GM19395 (cell line): ENCODE results near the gene STRN.
"Not testable (repeated sequence)": the region's sequence is repeated elsewhere in the genome, so short reads cannot be mapped to it uniquely, and the experiment has no call there.

Experiments
- ATAC-seq: cut with Tn5 transposase; IDR thresholded peaks from one replicate; pipeline ENCODE4 v1.9.1; 2021; ENCODE audit warnings: mild to moderate bottlenecking, moderate library complexity; ENCODE audit not compliant: unreplicated experiment

Gene STRN

DNA sequence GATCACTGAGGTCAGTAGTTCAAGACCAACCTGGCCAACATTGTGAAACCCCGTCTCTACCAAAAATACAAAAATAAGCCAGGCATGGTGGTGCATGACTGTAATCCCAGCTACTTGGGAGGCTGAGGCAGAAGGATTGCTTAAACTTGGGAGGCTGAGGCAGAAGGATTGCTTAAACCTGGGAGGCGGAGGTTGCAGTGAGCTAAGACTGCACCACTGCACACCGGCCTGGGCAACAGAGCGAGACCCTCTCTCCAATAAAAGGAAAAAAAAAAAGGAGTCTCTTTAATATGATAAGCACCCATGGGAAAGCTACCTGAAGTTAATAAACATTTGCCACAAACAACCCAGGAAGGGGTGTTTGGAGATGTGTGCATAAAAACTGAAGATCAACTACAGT, 2.6 kb downstream of the STRN start:
- ATAC-seq: no peak

DNA sequence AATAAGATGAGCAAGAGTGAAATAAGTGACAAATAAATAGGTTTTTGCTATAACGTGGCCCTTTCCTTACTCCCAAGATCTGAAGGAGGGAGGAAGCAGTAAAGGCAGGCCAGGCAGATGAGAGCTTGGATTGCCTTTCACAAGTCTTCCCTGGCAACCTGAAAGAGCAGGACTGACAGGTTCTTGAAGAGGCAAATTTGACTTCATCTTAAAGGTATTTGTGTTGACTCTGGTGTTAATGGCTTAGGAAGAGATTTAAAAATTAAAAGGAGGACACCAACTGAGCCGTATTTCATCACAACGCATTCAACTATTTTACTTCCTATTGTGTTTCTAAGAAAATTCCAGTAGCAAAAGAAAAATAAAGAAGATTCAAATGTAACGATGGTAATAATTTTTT, 3.2 kb downstream of the STRN start:
- ATAC-seq: no peak

DNA sequence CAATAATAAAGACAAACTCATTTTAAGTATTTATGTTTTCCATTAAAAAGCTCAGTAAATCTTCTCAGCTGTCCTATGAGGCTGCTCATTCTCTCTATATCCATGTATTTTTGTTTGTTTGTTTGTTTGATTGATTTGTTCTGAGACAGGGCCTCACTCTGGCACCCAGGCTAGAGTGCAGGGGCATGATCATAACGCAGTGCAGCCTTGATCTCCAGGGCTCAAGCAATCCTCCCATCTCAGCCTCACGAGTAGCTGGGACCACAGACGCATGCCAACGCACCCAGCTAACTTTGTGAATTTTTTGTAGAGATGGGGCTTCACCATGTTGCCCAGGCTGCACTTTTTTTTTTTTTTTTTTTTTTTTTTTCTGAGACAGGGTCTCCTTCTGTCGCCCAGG, 5.6 kb downstream of the STRN start:
- no peak for ATAC-seq

DNA sequence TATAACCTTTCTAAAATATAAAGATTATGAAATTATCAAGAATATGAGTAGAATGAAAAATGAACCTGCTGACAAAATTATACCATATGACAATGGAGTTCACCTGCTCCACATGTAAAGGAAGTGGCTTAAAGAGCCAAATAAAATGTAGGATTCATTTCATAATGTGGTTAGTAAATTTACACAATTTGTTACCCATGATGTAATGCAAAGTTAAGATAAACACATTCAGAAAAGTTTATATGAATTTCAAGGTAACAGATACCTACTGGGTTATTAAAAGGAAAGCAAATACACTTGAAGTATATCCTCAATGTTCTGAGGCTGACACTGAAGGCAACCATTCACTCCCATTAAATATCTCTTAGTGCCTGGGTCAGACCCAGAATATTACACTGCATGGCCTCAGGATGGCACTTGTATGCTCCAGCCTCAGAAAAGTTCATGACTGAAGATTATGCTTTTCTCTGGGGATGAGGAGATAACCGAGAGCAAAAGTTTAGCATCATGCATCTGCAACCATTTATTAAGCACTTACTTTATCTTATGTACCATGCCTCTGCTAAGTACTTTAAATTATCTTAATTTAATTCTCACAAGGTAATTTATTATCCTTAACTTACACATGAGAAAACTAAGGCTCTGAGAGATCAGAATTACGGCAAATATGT, 6.2 kb downstream of the STRN start:
- no peak for ATAC-seq

DNA sequence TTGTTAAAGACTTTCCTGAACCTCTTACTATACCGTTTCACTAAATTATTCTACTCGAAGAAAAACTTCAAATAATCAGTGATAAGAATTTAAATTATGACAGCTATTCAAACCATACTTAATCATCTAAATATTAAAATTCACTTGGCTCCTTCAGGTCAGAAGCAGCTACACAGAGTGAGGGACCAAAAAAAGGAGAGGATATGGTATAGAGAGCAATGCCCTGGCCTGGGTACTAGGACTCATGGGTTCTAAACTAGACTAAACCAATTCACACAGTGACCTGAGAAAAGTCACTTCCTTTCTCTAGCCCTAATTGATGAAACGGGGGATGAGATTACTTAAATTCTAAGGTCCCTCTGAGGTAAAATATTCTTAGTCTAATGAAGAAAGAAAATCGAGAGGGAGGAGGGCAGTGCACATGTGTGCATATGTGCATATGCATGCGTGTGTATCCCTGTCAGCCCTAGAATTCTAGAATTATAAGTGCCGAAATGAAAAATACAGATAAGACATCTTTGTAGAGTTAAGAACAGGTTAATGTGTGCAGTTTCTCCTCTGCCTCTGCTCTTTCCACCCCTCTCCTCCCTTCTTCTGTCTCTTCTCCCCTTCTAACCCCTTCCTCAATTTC, 11.2 kb downstream of the STRN start:
- no peak for ATAC-seq

DNA sequence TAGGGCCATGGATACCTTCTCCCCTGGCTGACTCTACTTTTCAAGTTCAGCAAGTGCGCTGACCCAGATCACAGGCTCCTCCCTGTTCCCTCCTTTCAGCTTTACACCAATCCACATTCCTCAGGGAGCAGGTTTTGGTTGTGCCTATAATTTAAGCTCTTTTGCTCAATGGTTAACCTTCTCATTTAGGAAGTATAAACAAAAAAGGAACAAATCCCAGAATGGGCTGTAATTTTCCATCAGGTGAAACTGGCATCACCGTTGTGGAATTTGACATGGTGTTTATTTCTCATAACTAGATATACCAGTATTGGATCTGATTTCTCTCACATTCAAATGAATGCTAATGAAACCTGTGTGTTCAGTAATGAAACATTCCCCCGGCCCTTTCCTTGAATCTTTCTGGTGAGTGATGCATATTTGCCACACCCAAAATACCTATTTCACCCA, 13.6 kb downstream of the STRN start:
- ATAC-seq: no peak

DNA sequence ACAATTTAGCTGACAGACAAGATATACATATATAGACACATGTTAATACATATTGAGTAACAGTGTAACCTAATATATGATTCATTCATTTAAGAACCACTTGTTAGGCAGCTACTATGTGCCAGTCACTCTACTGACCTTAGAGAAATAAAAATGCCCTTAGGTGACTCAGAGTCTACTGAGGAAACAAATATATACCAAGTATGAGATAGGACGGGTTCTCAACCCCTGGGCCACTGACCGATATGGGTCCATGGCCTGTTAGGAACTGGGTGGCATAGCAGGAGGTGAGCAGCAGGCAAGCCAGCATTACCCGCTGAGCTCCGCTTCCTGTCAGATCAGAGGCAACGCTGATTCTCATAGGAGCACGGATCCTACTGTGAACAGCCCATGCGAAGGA, 14.8 kb downstream of the STRN start:
- ATAC-seq: no peak

DNA sequence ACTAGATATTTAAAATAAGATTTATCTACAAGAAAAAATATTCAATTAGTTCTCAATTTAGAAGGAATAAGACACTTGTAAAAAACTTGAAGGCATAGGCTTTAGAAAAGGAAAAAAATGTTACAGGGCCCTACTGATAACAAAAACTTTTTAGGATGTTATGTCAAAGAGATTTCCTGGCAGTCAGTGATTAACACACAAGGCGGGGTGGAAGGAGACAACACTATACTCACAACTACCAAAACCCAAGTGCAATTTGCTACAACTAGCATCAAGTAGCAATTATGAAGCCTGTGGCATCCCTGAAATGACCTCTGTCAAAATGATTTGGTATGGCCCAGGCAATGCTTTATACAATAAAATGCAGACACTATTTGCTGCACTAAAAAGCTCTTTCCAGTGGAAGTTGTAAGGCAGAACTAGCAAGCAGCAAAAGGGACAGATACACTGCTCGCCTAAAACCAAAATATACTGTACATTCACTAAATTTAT, 15.3 kb downstream of the STRN start:
- no peak for ATAC-seq

DNA sequence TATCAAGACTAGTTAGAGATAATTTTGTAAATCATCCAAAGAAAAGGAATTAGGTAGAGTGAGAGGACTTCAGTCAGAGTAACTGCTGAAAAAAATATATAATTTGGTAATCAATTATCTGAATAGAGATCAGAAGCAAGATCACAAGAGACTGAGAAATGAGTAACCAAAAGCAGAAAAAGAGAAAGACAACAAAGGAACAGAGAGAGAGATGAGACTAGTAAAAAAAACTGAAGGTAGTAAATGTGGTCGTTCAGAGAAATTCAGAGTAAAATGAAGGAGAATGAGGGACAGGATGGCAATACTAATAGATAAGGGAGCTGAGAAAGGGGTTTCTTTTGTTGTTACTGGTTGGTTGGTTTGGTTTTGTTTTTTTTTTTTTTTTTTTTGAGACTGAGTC, 16.5 kb downstream of the STRN start:
- ATAC-seq: no peak

DNA sequence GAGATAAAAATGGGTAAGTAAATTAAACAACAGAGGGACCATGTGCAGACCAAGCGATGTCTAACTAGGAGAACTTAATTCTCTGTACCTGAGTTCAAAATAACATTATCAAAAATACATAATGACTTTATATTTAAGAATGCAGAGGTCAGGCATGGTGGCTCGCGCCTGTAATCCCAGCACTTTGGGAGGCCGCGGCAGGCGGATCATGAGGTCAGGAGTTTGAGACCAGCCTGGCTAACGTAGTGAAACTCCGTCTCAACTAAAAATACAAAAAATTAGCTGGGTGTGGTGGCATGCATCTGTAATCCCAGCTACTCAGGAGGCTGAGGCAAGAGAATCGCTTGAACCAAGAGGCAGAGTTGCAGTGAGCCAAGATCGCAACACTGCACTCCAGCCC, 21.1 kb downstream of the STRN start:
- not testable (repeated sequence) for ATAC-seq

DNA sequence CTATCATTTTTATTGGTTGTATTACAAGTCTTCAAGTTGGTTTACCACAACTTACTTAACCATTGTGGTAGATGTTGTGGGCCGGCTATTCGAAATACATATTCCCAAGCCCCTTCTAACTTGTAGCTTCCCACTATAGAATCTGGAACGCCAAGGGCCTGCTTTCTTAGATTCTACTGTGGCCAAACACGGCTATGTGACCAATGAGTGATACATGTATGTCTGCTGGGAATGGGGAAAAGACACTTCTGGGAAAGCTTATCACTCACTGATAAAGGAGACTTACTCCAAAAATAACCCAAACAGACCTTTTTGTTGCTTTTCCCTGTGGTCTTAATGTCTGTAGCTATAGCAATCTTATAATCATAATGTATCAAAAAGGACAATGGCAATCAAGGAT, 24.5 kb downstream of the STRN start:
- no peak for ATAC-seq

DNA sequence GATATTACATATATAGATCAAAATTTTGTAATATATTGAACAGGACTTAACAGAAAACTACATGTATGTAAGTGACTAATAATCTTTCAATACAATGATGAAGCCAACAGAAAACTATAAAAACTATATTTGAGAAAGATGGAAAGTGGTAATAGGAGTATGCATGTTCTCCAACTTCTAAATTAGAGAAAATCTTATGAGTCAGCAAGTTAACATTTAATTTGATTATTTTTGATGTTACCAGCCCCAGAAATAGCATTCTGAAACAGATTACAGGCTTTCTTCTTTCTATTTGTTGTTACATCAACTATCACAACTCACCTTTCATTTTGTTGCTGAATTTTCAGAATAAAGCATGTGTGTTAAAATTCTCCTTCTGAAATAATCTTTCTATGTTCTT, 29.8 kb downstream of the STRN start:
- ATAC-seq: not testable (repeated sequence)

DNA sequence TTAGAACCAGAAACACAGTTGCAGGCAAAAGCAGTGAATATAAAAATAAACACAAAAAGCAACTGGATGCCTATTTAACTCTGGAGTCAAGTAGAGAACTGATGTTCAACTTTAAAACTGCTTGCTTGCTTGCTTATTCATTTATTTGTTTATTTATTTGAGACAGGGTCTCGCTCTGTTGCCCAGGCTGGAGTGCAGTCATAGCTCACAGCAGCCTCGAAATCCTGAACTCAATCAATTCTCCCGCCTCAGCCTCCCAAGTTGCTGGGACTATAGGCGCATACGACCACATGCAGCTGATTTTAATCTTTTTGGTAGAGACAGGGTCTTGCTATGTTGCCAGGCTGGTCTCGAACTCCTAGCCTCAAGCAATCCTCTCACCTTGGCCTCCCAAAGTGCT, 34.6 kb downstream of the STRN start:
- ATAC-seq: not testable (repeated sequence)

DNA sequence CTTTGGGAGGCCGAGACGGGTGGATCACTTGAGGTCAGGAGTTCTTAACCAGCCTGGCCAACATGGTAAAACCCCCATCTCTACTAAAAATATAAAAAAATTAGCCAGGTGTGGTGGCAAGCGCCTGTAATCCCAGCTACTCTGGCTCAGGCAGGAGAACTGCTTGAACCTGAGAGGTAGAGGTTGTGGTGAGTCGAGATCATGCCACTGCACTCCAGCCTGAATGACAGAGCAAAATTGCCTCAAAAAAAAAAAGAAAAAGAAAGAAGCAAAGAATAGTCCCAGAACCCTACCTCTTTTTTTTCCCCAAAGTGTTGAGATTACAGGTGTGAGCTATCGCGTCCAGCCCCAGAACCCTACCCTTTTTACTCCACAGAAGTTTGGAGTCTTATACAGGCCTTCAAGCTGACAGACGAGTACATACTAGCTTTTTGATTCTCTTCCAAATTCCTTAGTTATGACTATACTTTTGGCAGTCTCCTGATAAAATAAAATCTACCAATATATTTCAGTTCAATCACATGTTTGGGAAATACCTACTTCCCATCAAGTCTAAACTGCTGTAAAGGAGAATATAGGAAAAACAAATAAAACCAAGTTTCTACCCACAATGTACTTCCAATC, 35.4 kb downstream of the STRN start:
- ATAC-seq: not testable (repeated sequence)

DNA sequence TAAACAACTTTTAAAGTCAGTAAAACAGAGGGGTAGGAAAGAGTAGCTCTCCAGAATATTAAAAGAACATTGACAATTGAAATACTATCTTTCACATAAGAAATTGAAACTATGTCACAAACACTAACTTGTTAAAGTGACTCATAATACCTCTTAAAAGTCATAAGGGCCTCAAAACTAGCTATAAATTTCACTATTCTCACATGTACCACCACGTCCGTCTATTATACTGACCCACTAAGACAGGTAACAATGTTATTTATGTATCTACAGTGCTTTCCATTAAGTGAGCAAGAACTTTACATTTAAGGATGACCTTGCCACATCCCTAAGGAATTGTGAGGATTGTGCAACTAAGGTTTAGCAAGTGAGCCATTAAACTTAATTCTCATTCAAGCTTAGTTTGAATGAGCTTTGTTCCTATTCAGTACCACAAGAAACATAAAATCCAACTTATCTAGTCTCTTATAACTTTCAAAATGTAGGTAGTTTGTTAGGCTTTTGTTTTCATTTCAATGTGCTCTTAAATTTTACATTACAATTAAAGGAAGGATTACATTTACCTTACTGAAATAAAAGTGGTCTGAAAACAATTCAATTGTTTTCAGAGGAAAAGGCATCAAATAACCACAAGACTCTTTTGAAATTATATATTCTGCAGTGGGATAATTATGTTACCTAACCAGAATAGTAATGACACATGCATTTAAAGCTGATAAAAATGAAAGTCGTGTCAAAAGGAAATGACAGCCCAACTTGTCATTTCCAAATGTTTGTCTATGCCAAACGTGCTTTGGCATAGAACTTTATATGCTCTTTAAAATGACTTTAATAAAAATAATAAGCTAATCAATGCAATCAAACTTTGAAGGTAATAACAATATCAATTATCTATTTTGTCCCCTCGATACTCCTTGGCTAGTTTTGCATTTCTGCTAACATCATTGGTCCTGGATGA, 39.9 kb downstream of the STRN start:
- ATAC-seq: not testable (repeated sequence)

DNA sequence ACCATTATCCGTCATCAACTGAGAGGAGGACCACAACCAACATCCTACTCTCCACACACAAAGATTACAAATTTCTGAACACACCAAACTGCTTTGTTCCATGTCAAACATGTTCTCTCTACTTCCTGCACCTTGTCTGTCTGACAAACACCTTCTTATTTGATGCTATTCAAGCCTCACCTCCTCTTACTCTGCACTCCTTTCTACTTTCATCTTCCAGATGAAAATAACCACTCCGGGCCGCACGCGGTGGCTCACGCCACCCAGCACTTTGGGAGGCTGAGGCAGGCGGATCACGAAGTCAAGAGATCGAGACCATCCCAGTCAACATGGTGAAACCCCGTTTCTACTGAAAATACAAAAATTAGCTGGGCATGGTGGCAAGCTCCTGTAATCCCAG, 43.7 kb downstream of the STRN start:
- ATAC-seq: not testable (repeated sequence)

DNA sequence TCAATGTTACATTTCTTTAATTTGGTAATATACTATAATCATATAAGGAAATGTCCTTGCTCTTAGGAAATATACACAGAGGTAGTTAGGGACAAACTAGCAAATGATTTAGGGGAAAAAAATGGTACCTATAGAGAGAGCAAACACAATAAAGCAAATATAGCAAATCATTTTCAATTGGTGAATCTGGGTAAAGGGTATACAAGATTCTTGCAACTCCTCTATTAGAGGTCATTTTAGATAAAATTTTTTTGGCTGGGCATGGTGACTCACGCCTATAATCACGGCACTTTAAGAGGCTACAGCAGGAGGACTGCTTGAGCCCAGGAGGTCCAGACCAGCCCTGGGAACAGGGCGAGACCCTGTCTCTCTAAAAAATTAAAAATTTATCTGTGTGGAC, 44.4 kb downstream of the STRN start:
- ATAC-seq: no peak

DNA sequence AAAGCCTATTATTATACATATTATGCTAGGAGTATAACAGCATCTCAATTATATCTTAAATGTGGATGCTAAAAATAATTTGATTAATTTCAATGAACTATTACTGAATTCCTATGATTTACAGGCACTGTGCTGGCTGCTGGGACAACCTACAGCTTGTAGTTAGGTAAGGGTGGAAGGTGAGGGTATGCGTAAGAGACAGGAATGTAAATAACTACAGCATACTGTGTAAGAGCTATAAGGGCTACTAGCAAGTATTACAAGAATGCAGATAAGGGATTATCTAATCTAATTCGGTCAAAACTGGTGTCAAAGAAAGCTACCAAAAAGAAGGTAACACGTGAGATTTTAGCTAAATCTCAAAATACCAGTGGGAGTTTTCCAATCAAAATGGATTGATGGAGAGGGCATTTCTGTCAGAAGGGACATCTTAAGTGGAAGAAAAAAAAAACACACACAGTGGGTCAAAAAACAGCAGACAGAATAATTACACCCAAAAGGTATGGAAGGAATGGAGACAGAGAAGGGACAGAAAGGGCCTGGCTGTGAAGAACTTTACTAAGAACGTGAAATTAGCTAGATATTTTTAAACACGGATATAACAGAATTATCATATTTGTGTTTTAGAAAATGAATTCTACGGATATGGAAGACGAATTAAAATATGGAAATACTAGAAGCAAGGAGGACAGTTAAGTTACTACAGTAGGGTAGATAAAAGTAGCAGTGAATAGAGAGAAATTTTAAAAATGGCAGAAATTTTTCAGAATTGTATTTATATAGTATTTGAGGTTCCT, 47.1 kb downstream of the STRN start:
- ATAC-seq: no peak

DNA sequence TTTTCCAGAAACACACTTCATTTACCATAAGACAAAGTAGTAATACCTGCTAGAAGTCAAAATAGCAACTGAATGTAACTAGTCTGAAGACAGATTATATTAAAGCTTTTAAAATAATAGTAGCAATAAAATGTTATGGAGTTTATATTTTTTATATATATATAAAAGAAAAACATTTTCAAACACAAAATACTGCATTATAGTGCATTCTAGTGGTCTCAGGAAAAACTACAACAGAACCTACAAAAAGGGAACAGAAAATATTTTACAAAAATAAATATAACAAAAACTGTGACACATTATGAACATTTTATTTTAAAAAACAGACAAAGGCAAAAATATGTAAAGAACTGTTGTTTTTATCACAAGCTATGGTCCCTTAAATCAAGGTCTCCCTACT, 48.0 kb downstream of the STRN start:
- no peak for ATAC-seq

DNA sequence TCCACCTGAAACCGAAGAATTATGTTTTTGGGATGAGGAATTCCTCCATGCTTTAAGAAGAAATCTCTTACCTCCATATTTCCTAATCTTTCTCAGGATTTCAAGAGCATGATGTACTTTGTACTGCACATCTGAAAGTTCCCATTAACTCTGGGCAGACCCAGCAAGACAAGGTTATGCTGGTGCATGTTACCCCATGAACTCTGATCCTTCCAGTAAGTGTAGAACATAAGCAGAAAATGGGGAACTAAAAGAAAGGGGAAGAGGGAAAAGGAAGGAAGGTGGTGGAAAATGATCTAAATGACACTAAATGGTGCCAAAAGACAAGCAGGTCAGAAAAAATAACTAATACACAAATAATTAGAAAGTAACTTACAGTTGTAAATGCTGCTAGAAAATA, 50.7 kb downstream of the STRN start:
- ATAC-seq: no peak
